ENCODE data around the gene CLEC10A.

DNA sequence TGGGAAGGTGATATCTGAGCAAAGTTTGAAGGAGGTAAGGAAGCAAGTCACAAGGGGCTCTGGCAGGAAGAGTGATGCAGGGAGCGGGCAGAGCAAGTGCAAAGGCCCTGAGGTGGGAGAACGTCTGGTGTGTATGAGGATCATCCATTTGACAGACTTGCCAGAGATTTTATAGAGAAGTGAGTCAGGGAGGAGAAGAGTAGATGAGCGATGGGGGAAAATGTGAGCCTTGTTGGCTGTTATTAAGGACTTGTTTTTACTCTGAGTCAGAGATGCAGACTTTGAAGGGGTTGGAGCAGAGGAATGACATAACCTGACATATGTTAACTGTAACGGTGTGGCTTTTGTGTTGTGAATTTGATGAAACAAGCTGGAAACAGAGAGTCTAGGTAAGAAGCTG is 3.5 kb upstream of the CLEC10A start:
- no peak for TF ChIP-seq POLR2A (IDR thresholded peaks at IDR 0.05; ENCODE audit: low read depth, low read length)
- TF ChIP-seq POU2F2 (IDR thresholded peaks at IDR 0.05; ENCODE audit: low read depth, low read length): no peak
- TF ChIP-seq SPI1 (IDR thresholded peaks at IDR 0.05; ENCODE audit: low read depth, low read length): no peak
- no peak for TF ChIP-seq TAF1 (IDR thresholded peaks at IDR 0.05; ENCODE audit: low read depth, low read length)
- TF ChIP-seq POLR2AphosphoS5 (IDR thresholded peaks at IDR 0.05; ENCODE audit: low read depth, low read length): no peak
- TF ChIP-seq PAX5 (IDR thresholded peaks at IDR 0.05; ENCODE audit: insufficient read depth, low read length, severe bottlenecking): no peak

Measured in GM12891 (cell line).